Suprapubic skin (tissue), 4 donors: ENCODE data around the gene DROSHA.

Source experiments
- CTCF ChIP-seq, 2 donors: fragments of 200-600 bp in 1 of 2; fragments of 450-650 bp in 1 of 2; sonication (generic) in 1 of 2; IDR thresholded peaks; one replicate each; pipeline ENCODE4 v1.5.1; 2016 to 2019; ENCODE audit warnings: antibody characterized with exemption in 2 of 2, mild to moderate bottlenecking in 1 of 2, moderate library complexity in 1 of 2
- EP300 ChIP-seq: sonication (generic); formaldehyde crosslinking; IDR thresholded peaks from one replicate; pipeline ENCODE4 v1.6.1; 2017; ENCODE audit warnings: antibody characterized with exemption
- POLR2A ChIP-seq, 2 donors: fragments of 450-650 bp; IDR thresholded peaks; one replicate each; pipeline ENCODE4 v1.6.1; 2017; ENCODE audit warnings: antibody characterized with exemption in 2 of 2, mild to moderate bottlenecking in 2 of 2, moderate library complexity in 2 of 2
- POLR2AphosphoS5 ChIP-seq, 3 donors: sonication (generic); formaldehyde crosslinking; IDR thresholded peaks; one replicate each; pipeline ENCODE4 v1.6.1; 2017; ENCODE audit warnings: antibody characterized with exemption in 3 of 3

GRCh38 chr5:31415960-31416359, 115.9 kb downstream of the DROSHA start:
- TF ChIP-seq CTCF (IDR thresholded peaks at IDR 0.05) (no peak), POLR2A (IDR thresholded peaks at IDR 0.05) (no peak), POLR2AphosphoS5 (IDR thresholded peaks at IDR 0.05) (no peak), EP300 (no peak)
